ENCODE results near the gene L3MBTL3. TPM values are rescaled to one million over a fixed set of nuclear protein-coding genes. Genes with fewer than 3 reads are reported as not detected.

Gene L3MBTL3
- total RNA-seq, 2 donors from 2014 or later: 23.7 to 39.7 TPM

DNA sequence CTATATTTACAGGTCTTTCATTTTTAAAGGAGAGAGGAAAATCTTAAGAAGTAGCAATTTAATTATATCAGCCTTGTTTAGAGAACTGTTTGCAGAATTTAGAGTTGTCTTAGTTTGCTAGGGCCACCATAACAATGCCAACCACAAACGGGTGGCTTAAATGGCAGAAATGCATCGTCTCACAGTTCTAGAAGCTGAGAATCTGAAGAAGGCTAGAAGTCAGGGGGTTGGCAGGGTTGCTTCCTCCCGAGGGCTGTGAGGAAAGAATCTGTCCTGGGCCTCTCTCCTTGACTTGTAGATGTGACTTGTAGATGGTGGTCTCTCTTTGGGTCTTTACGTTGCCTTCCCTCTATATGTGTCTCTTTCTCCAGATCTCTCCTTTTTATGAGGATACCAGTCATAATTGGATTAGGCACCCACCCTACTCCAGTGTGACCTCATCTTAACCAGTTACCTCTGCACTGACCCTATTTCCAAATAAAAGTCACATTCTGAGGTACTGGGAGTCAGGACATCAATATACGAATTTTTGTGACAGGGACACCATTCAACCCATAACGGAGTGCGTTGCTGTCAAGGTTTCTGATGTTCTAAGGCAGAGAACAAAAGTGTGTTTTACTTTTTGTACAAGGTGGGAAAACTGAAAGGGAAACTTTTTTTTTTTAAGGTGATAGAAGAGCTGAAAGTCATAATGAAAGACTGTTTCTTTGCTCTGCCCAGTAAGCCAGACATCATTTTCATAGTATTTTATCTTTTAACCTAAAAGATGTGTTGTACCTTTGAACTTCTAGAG lies 119.9 kb downstream of the L3MBTL3 start:
- Mint-ChIP-seq H3K36me3 (ENCODE audit: low read depth) (peaks cover 57% of the 10 kb centered on the region), H3K4me1 (peaks cover 29% of the 10 kb centered on the region), H3K27me3 (ENCODE audit: insufficient read depth) (no peaks in the 10 kb centered on the region), H3K9me3 (no peaks in the 10 kb centered on the region), H3K4me3 (no peak overlapping the region), H3K27ac (no peak overlapping the region)
- Histone ChIP-seq H3K36me3 (ENCODE audit: control insufficient read depth, insufficient read depth, low read length) (peaks cover 11% of the 10 kb centered on the region), H3K27me3 (ENCODE audit: control insufficient read depth, insufficient read depth, low read length, poor library complexity, severe bottlenecking) (no peaks in the 10 kb centered on the region), H3K9me3 (ENCODE audit: control insufficient read depth, low read length) (no peaks in the 10 kb centered on the region), H3K9ac (ENCODE audit: extremely low read depth, low read length, poor library complexity, severe bottlenecking) (no peak overlapping the region), H3K27ac (ENCODE audit: low read depth, low read length) (no peak overlapping the region), H3K4me1 (ENCODE audit: control insufficient read depth, insufficient read depth, low read length) (no peaks in the 10 kb centered on the region), H3K4me3 (ENCODE audit: low read length) (no peak overlapping the region)
- TF ChIP-seq, protein P1, sequence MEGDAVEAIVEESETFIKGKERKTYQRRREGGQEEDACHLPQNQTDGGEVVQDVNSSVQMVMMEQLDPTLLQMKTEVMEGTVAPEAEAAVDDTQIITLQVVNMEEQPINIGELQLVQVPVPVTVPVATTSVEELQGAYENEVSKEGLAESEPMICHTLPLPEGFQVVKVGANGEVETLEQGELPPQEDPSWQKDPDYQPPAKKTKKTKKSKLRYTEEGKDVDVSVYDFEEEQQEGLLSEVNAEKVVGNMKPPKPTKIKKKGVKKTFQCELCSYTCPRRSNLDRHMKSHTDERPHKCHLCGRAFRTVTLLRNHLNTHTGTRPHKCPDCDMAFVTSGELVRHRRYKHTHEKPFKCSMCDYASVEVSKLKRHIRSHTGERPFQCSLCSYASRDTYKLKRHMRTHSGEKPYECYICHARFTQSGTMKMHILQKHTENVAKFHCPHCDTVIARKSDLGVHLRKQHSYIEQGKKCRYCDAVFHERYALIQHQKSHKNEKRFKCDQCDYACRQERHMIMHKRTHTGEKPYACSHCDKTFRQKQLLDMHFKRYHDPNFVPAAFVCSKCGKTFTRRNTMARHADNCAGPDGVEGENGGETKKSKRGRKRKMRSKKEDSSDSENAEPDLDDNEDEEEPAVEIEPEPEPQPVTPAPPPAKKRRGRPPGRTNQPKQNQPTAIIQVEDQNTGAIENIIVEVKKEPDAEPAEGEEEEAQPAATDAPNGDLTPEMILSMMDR (conservative IDR thresholded peaks at IDR 0.05): no peak
- no peak for DNase-seq
- 76 to 79% methylated on average over 4 to 7 of the region's 7 CpGs for WGBS, 2 experiments (ENCODE audit: insufficient coverage in 1 of 2, insufficient read length in 1 of 2)

DNA sequence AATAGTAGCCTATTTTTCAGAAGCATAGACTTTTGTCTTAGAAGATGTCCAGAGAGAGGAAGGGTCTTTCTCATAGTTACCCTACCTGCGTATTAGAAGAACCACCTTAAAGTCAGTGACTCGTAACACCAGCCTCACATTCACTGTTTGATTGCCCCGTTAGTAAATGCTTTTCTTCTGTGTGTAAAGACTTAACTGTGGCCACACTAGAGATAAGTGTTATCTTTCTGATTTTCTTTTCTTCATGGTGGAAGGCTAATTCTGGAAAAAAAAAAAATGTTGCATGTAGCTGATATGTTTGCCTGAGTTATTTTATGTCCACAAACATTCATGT lies 120.5 kb downstream of the L3MBTL3 start:
- Histone ChIP-seq H3K27me3 (ENCODE audit: control insufficient read depth, insufficient read depth, low read length, poor library complexity, severe bottlenecking) (no peaks in the 10 kb centered on the region), H3K9me3 (ENCODE audit: control insufficient read depth, low read length) (no peaks in the 10 kb centered on the region), H3K4me3 (ENCODE audit: low read length) (no peak overlapping the region), H3K36me3 (ENCODE audit: control insufficient read depth, insufficient read depth, low read length) (peaks cover 11% of the 10 kb centered on the region), H3K4me1 (ENCODE audit: control insufficient read depth, insufficient read depth, low read length) (no peaks in the 10 kb centered on the region), H3K9ac (ENCODE audit: extremely low read depth, low read length, poor library complexity, severe bottlenecking) (no peak overlapping the region), H3K27ac (ENCODE audit: low read depth, low read length) (no peak overlapping the region)
- DNase-seq: no peak
- WGBS, 2 experiments (ENCODE audit: insufficient coverage in 1 of 2, insufficient read length in 1 of 2): 57 to 75% methylated on average over 1 to 3 of the region's 3 CpGs
- TF ChIP-seq, protein P1 (conservative IDR thresholded peaks at IDR 0.05): no peak
- Mint-ChIP-seq H3K27me3 (ENCODE audit: insufficient read depth) (no peaks in the 10 kb centered on the region), H3K36me3 (ENCODE audit: low read depth) (peaks cover 57% of the 10 kb centered on the region), H3K27ac (no peak overlapping the region), H3K4me3 (no peak overlapping the region), H3K9me3 (no peaks in the 10 kb centered on the region), H3K4me1 (peaks cover 28% of the 10 kb centered on the region)

DNA sequence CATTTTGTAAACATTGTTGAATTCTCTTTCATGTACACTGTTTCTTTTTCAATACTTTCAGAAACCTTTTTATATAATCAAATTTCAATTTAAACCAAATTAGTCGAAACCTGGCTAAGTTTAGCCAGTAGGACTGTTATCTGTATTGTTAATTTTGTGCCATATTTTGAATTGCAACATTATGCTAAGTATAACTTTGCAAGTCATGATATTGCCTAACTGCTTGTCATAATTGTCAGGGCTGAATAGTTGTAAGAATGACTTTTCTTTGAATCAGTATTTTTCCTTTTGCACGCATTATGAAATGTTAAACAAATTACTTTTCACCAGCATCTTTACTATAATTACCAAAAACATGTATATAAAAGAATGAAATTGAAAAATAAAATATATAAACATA lies 121.7 kb downstream of the L3MBTL3 start:
- no peak overlapping the region for H3K27ac ChIP-seq (ENCODE audit: low read depth, low read length)
- no peaks in the 10 kb centered on the region for H3K4me1 ChIP-seq (ENCODE audit: control insufficient read depth, insufficient read depth, low read length)
- H3K27me3 ChIP-seq (ENCODE audit: control insufficient read depth, insufficient read depth, low read length, poor library complexity, severe bottlenecking): no peaks in the 10 kb centered on the region
- Mint-ChIP-seq H3K4me1 (peaks cover 28% of the 10 kb centered on the region), H3K9me3 (no peaks in the 10 kb centered on the region), H3K4me3 (no peak overlapping the region), H3K36me3 (ENCODE audit: low read depth) (peaks cover 64% of the 10 kb centered on the region), H3K27me3 (ENCODE audit: insufficient read depth) (no peaks in the 10 kb centered on the region), H3K27ac (no peak overlapping the region)
- no peak overlapping the region for H3K4me3 ChIP-seq (ENCODE audit: low read length)
- H3K36me3 ChIP-seq (ENCODE audit: control insufficient read depth, insufficient read depth, low read length): peaks cover 11% of the 10 kb centered on the region
- H3K9me3 ChIP-seq (ENCODE audit: control insufficient read depth, low read length): no peaks in the 10 kb centered on the region
- no peak overlapping the region for H3K9ac ChIP-seq (ENCODE audit: extremely low read depth, low read length, poor library complexity, severe bottlenecking)
- no peak for DNase-seq
- TF ChIP-seq, protein P1 (conservative IDR thresholded peaks at IDR 0.05): no peak
- 100% methylated on average over 1 of the region's 2 CpGs; no CpG with 5 or more reads in 1 of the 2 experiments for WGBS, 2 experiments (ENCODE audit: insufficient coverage in 1 of 2, insufficient read length in 1 of 2)

Measured in endodermal cell (in vitro differentiated cells).